GM12878 (cell line): ENCODE measurements around the gene NSD2. TPM values are rescaled to one million over a fixed set of nuclear protein-coding genes. Genes with fewer than 3 reads are reported as not detected.
"Not testable (repeated sequence)": the region's sequence is repeated elsewhere in the genome, so short reads cannot be mapped to it uniquely, and the experiment has no call there.

Experiments used
- ATAC-seq: fragments of 200-7000 bp; cut with Tn5 transposase; 3 replicates; pipeline ENCODE4 v1.9.1; 2020; ENCODE audit warnings: mild to moderate bottlenecking, moderate library complexity
- BruUV-seq: library from RNA; stranded (reverse); fragments of 400-500 nt; replicated peaks from 2 replicates; lab custom pipeline; 2021; lab: Mats Ljungman, UMichigan
- CTCF ChIA-PET: fragments of 300-600 bp; sonication (Branson Sonifier 250); formaldehyde crosslinking; extraction: SDS; loops from one replicate; lab custom pipeline; 2021; ENCODE audit warnings: inconsistent platforms; lab: Yijun Ruan, JAX
- POLR2A ChIA-PET: fragments of 350-600 bp; formaldehyde crosslinking; extraction: SDS; loops from one replicate; lab custom pipeline; 2021; ENCODE audit warnings: inconsistent platforms; lab: Charles Lee
- RAD21 ChIA-PET: fragments of 300-600 bp; sonication (Branson Sonifier 250); formaldehyde crosslinking; loops from one replicate; lab custom pipeline; 2023; ENCODE audit warnings: antibody characterized with exemption; ENCODE audit not compliant: unreplicated experiment; lab: Charles Lee
- SMC1A ChIA-PET: fragments of 300-600 bp; sonication (Branson Sonifier 250); formaldehyde crosslinking; loops from one replicate; lab custom pipeline; 2023; ENCODE audit not compliant: unreplicated experiment, uncharacterized antibody; lab: Charles Lee
- DNase-seq: peaks from one replicate; pipeline ENCODE4 v3.0.0-alpha.2; 2011; ENCODE audit warnings: low read depth, low spot score
- FAIRE-seq: peaks from 3 replicates; lab custom pipeline; 2011; peaks lifted over from hg19 to GRCh38; lab: Jason Lieb, UNC
- H2AFZ ChIP-seq: 2 replicates; pipeline ENCODE4 v1.6.0; 2011; ENCODE audit warnings: low read depth, low read length, control low read depth; ENCODE audit not compliant: control insufficient read depth
- H3K27ac ChIP-seq: 2 replicates; pipeline ENCODE4 v1.5.1; 2011; ENCODE audit warnings: control low read depth; ENCODE audit not compliant: control insufficient read depth, insufficient read depth
- H3K27me3 ChIP-seq, 2 experiments: replicated peaks in 1 of 2; 2 replicates each; pipeline versions ENCODE4 v1.6.0 to v1.6.1; 2011; ENCODE audit warnings: low read length in 1 of 2; ENCODE audit not compliant: control insufficient read depth in 2 of 2, insufficient read depth in 2 of 2
- H3K36me3 ChIP-seq, 2 experiments: 2 replicates each; pipeline ENCODE4 v1.5.1; 2011; ENCODE audit warnings: low read length in 1 of 2; ENCODE audit not compliant: control insufficient read depth in 2 of 2, insufficient read depth in 2 of 2
- H3K4me1 ChIP-seq: 2 replicates; pipeline ENCODE4 v1.6.1; 2011; ENCODE audit warnings: mild to moderate bottlenecking, low read length, moderate library complexity, mixed read lengths; ENCODE audit not compliant: control insufficient read depth, insufficient read depth
- H3K4me2 ChIP-seq: 2 replicates; pipeline ENCODE4 v1.6.0; 2011; ENCODE audit warnings: control low read depth; ENCODE audit not compliant: control insufficient read depth, insufficient read depth
- H3K4me3 ChIP-seq: fragments of 200-600 bp; sonication (generic); 2 replicates; pipeline ENCODE4 v1.5.1; 2016
- H3K79me2 ChIP-seq: 2 replicates; pipeline ENCODE4 v1.6.0; 2011; ENCODE audit warnings: low read length; ENCODE audit not compliant: control insufficient read depth, insufficient read depth
- H3K9ac ChIP-seq: 2 replicates; pipeline ENCODE4 v1.8.0; 2011; ENCODE audit warnings: low read length, control low read depth, mixed read lengths; ENCODE audit not compliant: control insufficient read depth, insufficient read depth
- H3K9me3 ChIP-seq: replicated peaks from 3 replicates; pipeline ENCODE4 v1.5.1; 2011; ENCODE audit warnings: mild to moderate bottlenecking, low read length; ENCODE audit not compliant: control insufficient read depth, insufficient read depth
- H4K20me1 ChIP-seq: 2 replicates; pipeline ENCODE4 v1.6.0; 2011; ENCODE audit not compliant: control insufficient read depth, insufficient read depth
- CHD1 ChIP-seq: IDR thresholded peaks from 2 replicates; pipeline ENCODE4 v1.6.1; 2012; ENCODE audit warnings: low read depth, low read length, improper control_type of control experiment
- HCFC1 ChIP-seq: fragments of 150-350 bp; IDR thresholded peaks from 2 replicates; pipeline ENCODE4 v1.6.1; 2014; ENCODE audit warnings: low read length
- RBBP5 ChIP-seq: fragments of 200-600 bp; sonication (generic); conservative IDR thresholded peaks from 2 replicates; pipeline ENCODE4 v1.6.1; 2016
- RCOR1 ChIP-seq: conservative IDR thresholded peaks from 2 replicates; pipeline ENCODE4 v1.6.1; 2012; ENCODE audit warnings: low read depth, low read length, improper control_type of control experiment
- WGBS: methylation state at CpG from one replicate; pipeline ENCODE4 v1.1.6; 2016; ENCODE audit warnings: low lambda C conversion rate; ENCODE audit not compliant: insufficient replicate concordance, insufficient coverage; ENCODE audit errors: missing lambda C conversion rate; 5-methylcytosine and 5-hydroxymethylcytosine counted together
- in situ Hi-C: fragments of 300-500 bp; cut with MboI; formaldehyde crosslinking; loops from 9 replicates; pipeline ENCODE4 v1.14.3; 2018; ENCODE audit warnings: mixed read lengths
- intact Hi-C: fragments of 100-400 bp; cut with micrococcal nuclease; formaldehyde crosslinking; loops from one replicate; pipeline ENCODE4 v1.14.2; 2022; ENCODE audit not compliant: unreplicated experiment
- polyA plus RNA-seq, 11 experiments: library from polyadenylated mRNA; depleted of rRNA in 4 of 11; unstranded in 6 of 11; stranded (reverse) in 5 of 11; fragments of >200 nt; fragmentation: Nextera tagmentation in 4 of 11; fragmentation: Illumina TruSeq in 1 of 11; extraction: Ambion mirVana in 4 of 11; extraction: Trizol in 1 of 11; gene quantifications; 1 replicate in 1 of 11; 2 replicates in 10 of 11; pipeline versions ENCODE4 v1.2.1 to v1.2.3, GENCODE V29; 2011 to 2016; ENCODE audit warnings: inconsistent platforms in 2 of 11, missing spikeins in 2 of 11, low read depth in 1 of 11
- total RNA-seq, 4 experiments: library from RNA; depleted of rRNA in 3 of 4; stranded (reverse); fragments of >200 nt in 3 of 4; fragmentation: Illumina TruSeq in 1 of 4; extraction: Trizol in 1 of 4; gene quantifications; 2 replicates each; pipeline versions ENCODE4 v1.2.1 to v1.2.3, GENCODE V29; 2013 to 2021

Gene NSD2
- total and polyA plus RNA-seq, 10 of the 15 experiments (the other 5 are each of a cell fraction or from before 2014, with no cell fraction given), result 8.6 to 139 (median 67.2) TPM

DNA sequence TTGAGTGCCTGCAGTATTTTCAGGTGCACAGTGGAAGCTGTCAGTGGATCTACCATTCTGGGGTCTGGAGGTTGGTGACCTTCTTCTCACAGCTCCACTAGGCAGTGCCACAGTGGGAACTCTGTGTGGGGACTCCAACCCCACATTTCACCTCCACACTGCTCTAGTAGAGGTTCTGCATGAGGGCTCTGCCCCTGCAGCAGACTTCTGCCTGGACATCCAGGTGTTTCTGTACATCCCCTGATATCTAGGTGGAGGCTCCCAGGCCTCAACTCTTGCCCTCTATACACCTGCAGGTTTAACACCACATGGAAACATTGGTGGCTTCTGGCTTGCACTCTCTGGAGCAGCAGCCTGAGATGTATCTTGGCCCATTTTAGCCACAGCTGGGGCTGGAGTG, 154.6 kb downstream of the NSD2 start:
- Histone ChIP-seq H3K9me3 (no peaks in the 10 kb centered on the region; the same call in 2 of the 3 replicates), H3K4me1 (no peaks in the 10 kb centered on the region), H3K27ac (no peak overlapping the region), H4K20me1 (no peaks in the 10 kb centered on the region), H3K27me3 (peaks cover 0 to 2% of the 10 kb centered on the region in 2 experiments; a peak in 1 of 4 replicates), H3K36me3 (no peaks in the 10 kb centered on the region), H3K4me2 (no peak overlapping the region), H3K79me2 (no peaks in the 10 kb centered on the region), H3K9ac (no peak overlapping the region), H3K4me3 (no peak overlapping the region), H2AFZ (no peak overlapping the region)
- SMC1A ChIA-PET, result no interaction called here
- POLR2A ChIA-PET, result no interaction called here
- in situ Hi-C loops (no loop called here), intact Hi-C loops (no loop called here)
- ATAC-seq (no peak), FAIRE-seq (no peak), DNase-seq (no peak)
- no TSS peak for BruUV-seq
- CTCF ChIA-PET, result no interaction called here
- RAD21 ChIA-PET, result no interaction called here
- TF ChIP-seq CHD1 (no peak), RBBP5 (no peak), RCOR1 (no peak), HCFC1 (no peak)

DNA sequence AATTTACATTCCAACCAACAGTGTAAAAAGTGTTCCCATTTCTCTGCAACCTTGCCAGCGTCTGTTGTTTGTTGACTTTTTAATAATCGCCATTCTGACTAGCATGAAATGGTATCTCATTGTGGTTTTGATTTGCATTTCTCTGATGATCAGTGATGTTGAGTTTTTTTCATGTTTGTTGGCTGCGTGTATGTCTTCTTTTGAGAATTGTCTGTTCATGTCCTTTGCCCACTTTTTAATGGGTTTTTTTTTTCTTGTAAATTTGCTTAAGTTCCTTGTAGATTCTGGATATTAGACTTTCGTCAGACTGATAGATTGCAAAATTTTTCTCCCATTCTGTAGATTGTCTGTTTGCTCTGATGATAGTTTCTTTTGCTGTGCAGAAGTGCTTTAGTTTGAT, 155.9 kb downstream of the NSD2 start:
- 16% methylated on average over 4 of the region's 4 CpGs for WGBS
- H3K27ac ChIP-seq, CTCF ChIA-PET, RAD21 ChIA-PET, H3K27me3 ChIP-seq, ATAC-seq, H3K4me3 ChIP-seq, POLR2A ChIA-PET, H3K4me2 ChIP-seq, H3K9me3 ChIP-seq, BruUV-seq, H3K36me3 ChIP-seq, H2AFZ ChIP-seq, H4K20me1 ChIP-seq, FAIRE-seq, SMC1A ChIA-PET, in situ Hi-C loops, H3K9ac ChIP-seq, intact Hi-C loops, H3K4me1 ChIP-seq, DNase-seq, H3K79me2 ChIP-seq: not testable (repeated sequence)

DNA sequence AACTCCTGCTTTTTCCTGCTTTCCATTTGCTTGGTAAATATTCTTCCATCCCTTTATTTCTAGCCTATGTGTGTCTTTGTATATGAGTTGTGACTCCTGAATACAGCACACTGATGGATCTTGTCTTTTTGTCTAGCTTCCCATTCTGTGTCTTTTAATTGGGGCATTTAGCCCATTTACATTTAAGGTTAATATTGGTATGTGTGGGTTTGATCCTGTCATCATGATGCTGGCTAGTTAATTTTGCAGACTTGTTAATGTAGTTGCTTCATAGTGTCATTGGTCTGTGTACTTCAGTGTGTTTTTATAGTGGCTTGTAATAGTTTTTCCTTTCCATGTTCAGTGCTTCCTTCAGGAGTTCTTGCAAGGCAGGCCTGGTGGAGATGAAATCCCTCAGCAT, 160.0 kb downstream of the NSD2 start:
- DNase-seq, H3K4me3 ChIP-seq, BruUV-seq, H3K4me2 ChIP-seq, H3K9me3 ChIP-seq, H3K36me3 ChIP-seq, intact Hi-C loops, H3K4me1 ChIP-seq, H3K9ac ChIP-seq, in situ Hi-C loops, FAIRE-seq, H3K27ac ChIP-seq, ATAC-seq, H2AFZ ChIP-seq, CTCF ChIA-PET, H4K20me1 ChIP-seq, RAD21 ChIA-PET, H3K27me3 ChIP-seq, H3K79me2 ChIP-seq, SMC1A ChIA-PET: not testable (repeated sequence)
- POLR2A ChIA-PET, result interaction anchor here (0.5 to 1.0 kb wide), 4 partner anchors 14 to 61 kb away, joined by 3 to 5 read pairs (median 4); no protein-coding TSS in a partner anchor
